ENCODE data around the gene POU2F1. TPM values are rescaled to one million over a fixed set of nuclear protein-coding genes. Genes with fewer than 3 reads are reported as not detected.

POU2F1 gene
- total RNA-seq, 1 donor from 2014 or later, result 36.1 TPM

DNA sequence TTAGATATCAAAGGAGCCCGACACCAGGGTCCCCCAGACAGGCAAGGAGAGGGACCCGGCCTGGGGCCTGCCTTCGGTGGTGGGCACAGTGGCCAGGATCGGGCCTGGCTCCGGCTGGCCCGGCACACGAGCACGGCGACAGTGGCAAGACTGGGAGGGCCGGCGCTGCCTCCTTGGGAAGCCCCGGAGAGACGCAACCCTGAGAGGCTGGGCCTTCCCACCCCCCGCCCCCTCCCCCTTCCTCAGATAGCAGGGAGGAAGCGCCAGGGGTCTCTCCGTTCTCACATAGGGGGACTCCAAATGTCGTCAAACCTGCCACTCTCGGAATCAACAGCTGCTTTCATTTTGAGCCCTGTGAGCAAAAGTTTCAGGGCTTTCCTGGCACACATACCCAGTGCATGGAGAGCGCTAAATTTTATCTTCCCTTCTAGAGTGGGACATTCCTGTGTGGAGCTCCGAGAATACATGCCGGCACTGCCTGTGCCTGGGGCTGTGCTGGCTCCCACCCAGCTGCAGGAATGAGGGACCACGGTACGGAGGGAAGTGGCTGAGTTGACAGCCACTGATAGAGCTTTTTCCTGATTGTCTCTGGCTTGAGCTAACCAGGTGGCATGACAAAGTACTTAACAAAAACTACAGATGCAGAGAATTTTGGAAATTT lies 235.2 kb downstream of the POU2F1 start:
- H3K4me3 Mint-ChIP-seq (ENCODE audit: low read depth), result peak overlapping the region; percentile 68
- H3K27me3 Mint-ChIP-seq, result peaks cover 39% of the 10 kb centered on the region
- no peak overlapping the region for H3K27ac Mint-ChIP-seq
- no peaks in the 10 kb centered on the region for H3K36me3 Mint-ChIP-seq (ENCODE audit: insufficient read depth)
- DNase-seq (ENCODE audit: low spot score, unreplicated experiment), result no peak
- peaks cover 6% of the 10 kb centered on the region for H3K4me1 Mint-ChIP-seq (ENCODE audit: low read depth)
- TF ChIP-seq, protein P1, sequence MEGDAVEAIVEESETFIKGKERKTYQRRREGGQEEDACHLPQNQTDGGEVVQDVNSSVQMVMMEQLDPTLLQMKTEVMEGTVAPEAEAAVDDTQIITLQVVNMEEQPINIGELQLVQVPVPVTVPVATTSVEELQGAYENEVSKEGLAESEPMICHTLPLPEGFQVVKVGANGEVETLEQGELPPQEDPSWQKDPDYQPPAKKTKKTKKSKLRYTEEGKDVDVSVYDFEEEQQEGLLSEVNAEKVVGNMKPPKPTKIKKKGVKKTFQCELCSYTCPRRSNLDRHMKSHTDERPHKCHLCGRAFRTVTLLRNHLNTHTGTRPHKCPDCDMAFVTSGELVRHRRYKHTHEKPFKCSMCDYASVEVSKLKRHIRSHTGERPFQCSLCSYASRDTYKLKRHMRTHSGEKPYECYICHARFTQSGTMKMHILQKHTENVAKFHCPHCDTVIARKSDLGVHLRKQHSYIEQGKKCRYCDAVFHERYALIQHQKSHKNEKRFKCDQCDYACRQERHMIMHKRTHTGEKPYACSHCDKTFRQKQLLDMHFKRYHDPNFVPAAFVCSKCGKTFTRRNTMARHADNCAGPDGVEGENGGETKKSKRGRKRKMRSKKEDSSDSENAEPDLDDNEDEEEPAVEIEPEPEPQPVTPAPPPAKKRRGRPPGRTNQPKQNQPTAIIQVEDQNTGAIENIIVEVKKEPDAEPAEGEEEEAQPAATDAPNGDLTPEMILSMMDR (IDR thresholded peaks at IDR 0.05; ENCODE audit: unreplicated experiment), result no peak
- H3K9me3 Mint-ChIP-seq (ENCODE audit: low read depth), result no peaks in the 10 kb centered on the region

GRCh38 chr1:167456524-167456923 lies 235.8 kb downstream of the POU2F1 start:
- H3K27me3 Mint-ChIP-seq, result peaks cover 36% of the 10 kb centered on the region
- H3K4me1 Mint-ChIP-seq (ENCODE audit: low read depth), result peaks cover 6% of the 10 kb centered on the region
- TF ChIP-seq, protein P1 (IDR thresholded peaks at IDR 0.05; ENCODE audit: unreplicated experiment), result no peak
- H3K9me3 Mint-ChIP-seq (ENCODE audit: low read depth), result no peaks in the 10 kb centered on the region
- H3K36me3 Mint-ChIP-seq (ENCODE audit: insufficient read depth), result no peaks in the 10 kb centered on the region
- DNase-seq (ENCODE audit: low spot score, unreplicated experiment), result no peak
- H3K27ac Mint-ChIP-seq, result no peak overlapping the region
- peak overlapping the region; percentile 67 for H3K4me3 Mint-ChIP-seq (ENCODE audit: low read depth)

- TF ChIP-seq, protein P1 (IDR thresholded peaks at IDR 0.05; ENCODE audit: unreplicated experiment), result no peak
- DNase-seq (ENCODE audit: low spot score, unreplicated experiment), result no peak
- peaks cover 35% of the 10 kb centered on the region for H3K27me3 Mint-ChIP-seq
- no peak overlapping the region for H3K27ac Mint-ChIP-seq
- H3K9me3 Mint-ChIP-seq (ENCODE audit: low read depth), result no peaks in the 10 kb centered on the region
- H3K36me3 Mint-ChIP-seq (ENCODE audit: insufficient read depth), result no peaks in the 10 kb centered on the region
- no peak overlapping the region for H3K4me3 Mint-ChIP-seq (ENCODE audit: low read depth)
- peaks cover 6% of the 10 kb centered on the region for H3K4me1 Mint-ChIP-seq (ENCODE audit: low read depth)
Measured at GRCh38 chr1:167456926-167457325, 236.2 kb downstream of the POU2F1 start.

DNA sequence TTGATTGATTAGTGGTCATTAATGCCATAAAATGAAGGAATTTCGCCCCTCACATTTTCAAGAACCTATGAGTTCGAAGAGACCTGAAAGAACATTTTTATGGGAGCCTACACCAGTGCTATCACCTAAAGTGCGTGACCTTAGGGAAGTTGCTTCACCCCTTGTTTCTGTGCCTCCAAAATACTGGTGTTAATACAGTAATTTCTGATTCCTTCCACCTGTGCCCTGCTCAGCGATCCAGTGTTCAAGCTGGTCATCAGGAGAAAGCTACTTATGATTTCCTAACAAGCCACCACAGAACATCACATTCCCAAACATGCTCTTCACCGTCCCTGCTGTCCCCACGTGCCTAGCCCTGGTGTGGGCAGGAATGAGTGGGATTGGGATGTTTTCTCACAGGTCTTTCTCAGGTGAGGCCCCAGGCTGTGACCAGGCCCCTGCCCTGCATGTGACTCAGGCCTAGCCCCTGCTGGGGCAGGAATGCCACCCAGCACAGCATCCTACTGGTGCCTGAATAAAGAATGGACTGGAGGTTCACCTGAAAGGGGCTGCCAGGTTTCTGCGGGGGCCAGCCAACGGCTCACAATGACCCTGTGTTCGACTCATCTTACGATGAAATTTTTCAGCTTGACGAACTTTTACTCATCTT lies 237.4 kb downstream of the POU2F1 start:
- H3K4me3 Mint-ChIP-seq (ENCODE audit: low read depth), result no peak overlapping the region
- no peaks in the 10 kb centered on the region for H3K9me3 Mint-ChIP-seq (ENCODE audit: low read depth)
- H3K27me3 Mint-ChIP-seq, result peaks cover 31% of the 10 kb centered on the region
- H3K4me1 Mint-ChIP-seq (ENCODE audit: low read depth), result peaks cover 4% of the 10 kb centered on the region
- H3K36me3 Mint-ChIP-seq (ENCODE audit: insufficient read depth), result no peaks in the 10 kb centered on the region
- DNase-seq (ENCODE audit: low spot score, unreplicated experiment), result no peak
- no peak overlapping the region for H3K27ac Mint-ChIP-seq
- TF ChIP-seq, protein P1 (IDR thresholded peaks at IDR 0.05; ENCODE audit: unreplicated experiment), result no peak

- peaks cover 2% of the 10 kb centered on the region for H3K4me1 Mint-ChIP-seq (ENCODE audit: low read depth)
- no peak overlapping the region for H3K4me3 Mint-ChIP-seq (ENCODE audit: low read depth)
- H3K27ac Mint-ChIP-seq, result no peak overlapping the region
- peaks cover 32% of the 10 kb centered on the region for H3K27me3 Mint-ChIP-seq
- TF ChIP-seq, protein P1 (IDR thresholded peaks at IDR 0.05; ENCODE audit: unreplicated experiment), result no peak
- DNase-seq (ENCODE audit: low spot score, unreplicated experiment), result no peak
- no peaks in the 10 kb centered on the region for H3K36me3 Mint-ChIP-seq (ENCODE audit: insufficient read depth)
- no peaks in the 10 kb centered on the region for H3K9me3 Mint-ChIP-seq (ENCODE audit: low read depth)
Measured at GRCh38 chr1:167460836-167461235, 240.2 kb downstream of the POU2F1 start.
